Heart left ventricle (tissue), 13 donors: ENCODE measurements around the gene DNAJC5.

ENCODE experiments used
- CTCF ChIP-seq, 12 donors: fragments of 200-600 bp; sonication (generic) in 4 of 12; IDR thresholded peaks; one replicate each; pipeline versions ENCODE4 v1.5.0 to v1.8.0; 2018 to 2022; ENCODE audit warnings: antibody characterized with exemption in 12 of 12, mild to moderate bottlenecking in 5 of 12
- POLR2A ChIP-seq, 2 donors: fragments of 450-650 bp; IDR thresholded peaks; one replicate each; pipeline ENCODE4 v1.6.1; 2017; ENCODE audit warnings: antibody characterized with exemption in 2 of 2, mild to moderate bottlenecking in 2 of 2, moderate library complexity in 2 of 2
- donor health status: ischemic (EF 13 %, LVEDD 7.1; RV severe dilation, severe dysfunction).
- donor health status: DM: no; HTN: yes; CAD: no.
- donor health status: DM: no; HTN: no; CAD: no.
- donor health status: ischemic (EF 25% LVEDD 6.9; RV normal size, moderate dysfunction).
- donor health status: ischemic (EF 25% LVEDD 5.7; RV mildly dilated, moderate dysfunction).
- donor health status: ischemic (EF 35%, LVEDD 5.7; RV mildly dilated, moderate dysfunction).
- donor health status: nonischemic (EF 11% LVEDD 7.7; RV severe dilation, severe dysfunction).
- donor health status: DM: yes; HTN: yes; CAD: no.
- donor health status: PGD.
- donor health status: ischemic (EF 29% LVEDD 5.4; RV normal size, mild dysfunction).
- donor health status: nonischemic (EF 23%, LVEDD 6.1; RV moderate dilation, normal function).

- TF ChIP-seq POLR2A (IDR thresholded peaks at IDR 0.05), result no peak
- TF ChIP-seq CTCF (IDR thresholded peaks at IDR 0.05), result no peak
These were observed 22.9 kb downstream of the DNAJC5 start for GRCh38 chr20:63917811-63918210.
